ENCODE results near the gene CFD.
A peak's percentile ranks its signal among the peaks of the same experiment; 100 is the strongest.
"Not testable (repeated sequence)": the region's sequence is repeated elsewhere in the genome, so short reads cannot be mapped to it uniquely, and the experiment has no call there.

The CFD gene

DNA sequence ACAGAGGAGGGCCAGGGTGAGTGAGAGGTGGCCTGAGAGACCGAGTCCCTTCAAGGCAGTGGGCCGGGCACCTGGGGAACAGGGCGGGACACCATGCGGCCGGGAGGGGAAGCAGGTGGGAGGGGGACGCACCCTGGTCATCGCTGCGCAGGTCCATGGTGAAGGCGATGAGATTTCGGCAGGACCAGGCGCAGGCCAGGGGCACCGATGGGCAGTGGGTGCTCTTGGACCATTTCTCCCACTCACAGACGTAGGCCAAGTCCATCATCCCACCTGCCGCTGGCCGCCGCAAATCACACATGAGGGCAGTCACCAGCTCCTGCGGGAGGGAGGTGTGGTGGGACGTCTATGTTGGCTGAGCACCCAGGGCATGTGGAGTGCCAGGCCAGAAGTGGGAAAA lies 31.4 kb downstream of the CFD start:
- no peak for DNase-seq

DNA sequence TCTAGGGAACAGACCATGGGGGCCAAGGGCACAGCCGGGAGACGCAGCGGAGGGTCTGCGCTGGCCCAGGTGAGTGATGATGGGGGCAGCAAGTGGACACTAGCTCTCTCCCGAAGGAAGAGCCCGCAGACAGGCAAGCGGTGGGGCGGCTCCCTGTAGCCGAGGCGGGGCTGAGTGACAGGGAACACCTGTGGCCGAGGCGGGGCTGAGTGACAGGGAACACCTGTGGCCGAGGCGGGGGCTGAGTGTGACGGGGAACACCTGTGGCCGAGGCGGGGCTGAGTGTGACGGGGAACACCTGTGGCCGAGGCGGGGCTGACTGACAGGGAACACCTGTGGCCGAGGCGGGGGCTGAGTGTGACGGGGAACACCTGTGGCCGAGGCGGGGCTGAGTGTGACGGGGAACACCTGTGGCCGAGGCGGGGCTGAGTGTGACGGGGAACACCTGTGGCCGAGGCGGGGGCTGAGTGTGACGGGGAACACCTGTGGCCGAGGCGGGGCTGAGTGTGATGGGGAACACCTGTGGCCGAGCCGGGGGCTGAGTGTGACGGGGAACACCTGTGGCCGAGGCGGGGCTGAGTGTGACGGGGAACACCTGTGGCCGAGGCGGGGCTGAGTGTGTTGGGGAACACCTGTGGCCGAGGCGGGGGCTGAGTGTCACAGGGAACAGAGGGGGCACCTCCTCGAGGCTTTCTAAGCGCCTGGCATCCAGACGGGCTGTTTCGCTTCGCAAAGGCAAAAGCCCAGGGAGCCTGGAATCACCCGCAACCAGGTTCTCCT lies 32.1 kb downstream of the CFD start:
- not testable (repeated sequence) for DNase-seq

- no peak for DNase-seq
These were observed 32.9 kb downstream of the CFD start for GRCh38 chr19:892243-892893.

- peak; percentile 75 to 77 for DNase-seq
These were observed 33.6 kb downstream of the CFD start, which contains the start of the genes MED16 and RNU6-9 for GRCh38 chr19:892894-893689. Gene MED16 (minus strand): TSS chr19:893187. CDS start chr19:891131, 2,056 bp downstream. Gene RNU6-9 (plus strand): TSS chr19:893484.

GRCh38 chr19:896434-896833 lies 37.0 kb downstream of the CFD start:
- DNase-seq, result no peak

DNA sequence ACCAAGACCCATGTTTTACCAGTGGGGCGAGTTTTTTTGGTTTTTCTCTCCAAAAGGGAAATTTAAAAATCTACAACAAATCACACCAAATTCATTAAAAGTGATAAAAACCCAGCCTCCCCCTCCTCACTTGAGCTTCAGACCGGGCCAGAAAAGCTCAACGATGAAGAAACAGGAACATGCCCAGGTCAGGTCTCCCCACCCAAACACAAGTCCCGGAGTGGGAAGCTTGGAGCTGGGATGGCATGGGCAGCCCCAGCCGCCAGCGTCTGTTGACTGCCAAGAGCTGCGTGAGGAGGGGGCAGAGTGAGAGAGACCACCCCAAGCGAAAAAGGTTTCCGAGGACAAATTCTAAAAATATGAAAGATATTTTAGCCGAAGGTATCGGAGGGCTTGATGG lies 37.5 kb downstream of the CFD start:
- DNase-seq, result no peak

- no peak for DNase-seq
These were observed 38.1 kb downstream of the CFD start for GRCh38 chr19:897442-898039.

DNA sequence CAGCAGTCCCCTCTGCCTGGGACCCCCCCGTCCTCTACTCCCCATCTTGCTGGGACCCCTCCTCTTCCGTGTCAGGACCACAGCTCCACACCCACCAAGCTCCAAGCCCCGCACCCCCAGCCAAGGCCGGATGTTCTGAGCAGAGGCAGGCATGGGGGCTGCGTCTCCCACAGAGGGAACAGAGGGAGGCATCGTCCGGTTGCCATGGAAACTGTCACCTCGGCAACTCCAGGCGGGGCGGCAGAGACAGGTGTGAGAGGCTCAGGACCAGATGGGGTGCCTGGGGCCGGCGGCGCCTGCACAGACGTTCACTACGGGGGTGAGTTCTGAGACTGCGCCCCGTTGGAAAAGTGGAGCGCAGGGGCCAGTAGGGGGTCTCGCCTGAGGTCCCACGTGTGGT lies 39.2 kb downstream of the CFD start:
- peak in 1 of 2 experiments; percentile 43 for DNase-seq

DNA sequence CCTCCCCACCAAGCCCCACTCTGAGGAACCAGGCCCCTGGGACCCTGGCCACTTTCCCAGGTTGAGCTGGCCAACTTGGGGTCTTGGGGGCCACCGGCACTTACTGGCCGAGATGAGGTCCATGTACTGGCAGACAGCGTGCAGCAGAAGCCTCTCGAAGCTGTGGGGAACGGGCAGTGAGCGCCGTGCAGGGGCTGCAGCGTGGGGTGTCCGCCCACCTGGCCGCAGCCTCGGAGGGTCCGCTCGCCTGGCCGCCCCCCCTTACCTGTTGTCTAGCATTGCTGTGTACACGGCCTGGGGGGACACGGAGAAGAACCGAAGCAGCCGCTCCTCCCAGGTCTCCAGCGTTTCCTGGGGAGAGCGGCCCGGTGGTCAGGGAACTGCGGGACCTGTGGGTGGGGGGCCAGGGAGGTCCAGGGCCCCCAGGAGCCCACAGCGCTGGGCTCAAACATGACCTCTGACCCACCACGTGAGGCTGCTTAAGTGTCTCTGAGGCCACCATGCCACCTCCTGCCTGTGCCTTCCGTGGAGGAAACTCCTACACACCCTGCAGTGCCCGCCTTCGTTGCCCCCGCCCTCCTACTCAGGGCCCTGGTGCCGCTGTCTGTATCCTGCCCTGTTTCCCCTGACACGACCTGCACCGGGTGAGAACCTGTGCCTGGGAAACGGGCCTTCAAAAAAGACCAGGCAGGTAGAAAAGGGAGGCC lies 40.0 kb downstream of the CFD start:
- no peak for DNase-seq

GRCh38 chr19:900043-900301 lies 40.5 kb downstream of the CFD start:
- no peak for DNase-seq

- no peak for DNase-seq
These were observed 41.0 kb downstream of the CFD start for GRCh38 chr19:900302-901111.

DNA sequence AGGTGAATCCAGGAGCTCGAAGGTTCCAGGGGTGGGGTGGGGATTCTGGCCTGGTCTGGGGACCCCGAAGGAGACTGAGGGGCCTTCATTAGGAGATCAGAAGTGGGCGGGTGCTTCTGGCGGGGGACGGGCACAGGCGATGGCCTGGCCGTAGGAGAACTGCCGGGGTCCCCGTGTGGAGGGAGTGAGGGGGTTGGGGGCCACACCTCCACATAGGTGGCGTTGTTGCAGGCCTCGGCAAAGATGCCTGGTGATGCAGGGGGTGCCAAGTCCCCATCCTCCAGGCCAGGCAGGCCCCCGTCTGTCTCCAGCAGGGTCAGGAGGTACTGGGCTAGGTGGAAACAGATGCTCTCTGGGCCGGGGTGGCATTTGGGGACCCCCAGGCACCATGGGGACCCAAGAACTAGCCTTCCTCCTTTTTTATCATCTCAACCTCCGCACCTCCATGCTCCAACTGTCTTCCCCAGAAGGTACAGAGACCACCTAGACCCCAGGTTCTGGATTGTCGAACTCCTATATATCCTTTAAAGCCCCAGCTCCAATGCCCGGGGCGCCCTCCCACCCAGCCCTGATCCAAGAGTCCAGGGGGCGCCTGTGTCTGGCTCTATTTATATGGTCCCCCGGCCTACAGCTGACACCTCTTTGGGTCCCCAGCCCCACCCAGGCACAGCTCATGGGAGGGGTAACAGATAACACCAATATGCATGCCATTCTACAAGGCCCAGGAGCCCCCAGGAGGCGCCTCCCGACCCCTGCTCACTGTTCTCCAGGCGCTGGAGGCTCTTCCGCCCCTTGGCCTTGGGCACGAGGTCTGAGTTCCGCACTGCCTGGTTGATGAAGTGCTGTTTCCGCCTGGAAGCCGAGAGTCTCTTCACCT lies 42.0 kb downstream of the CFD start:
- no peak for DNase-seq

GRCh38 chr19:902093-902370 lies 42.6 kb downstream of the CFD start:
- no peak for DNase-seq

DNA sequence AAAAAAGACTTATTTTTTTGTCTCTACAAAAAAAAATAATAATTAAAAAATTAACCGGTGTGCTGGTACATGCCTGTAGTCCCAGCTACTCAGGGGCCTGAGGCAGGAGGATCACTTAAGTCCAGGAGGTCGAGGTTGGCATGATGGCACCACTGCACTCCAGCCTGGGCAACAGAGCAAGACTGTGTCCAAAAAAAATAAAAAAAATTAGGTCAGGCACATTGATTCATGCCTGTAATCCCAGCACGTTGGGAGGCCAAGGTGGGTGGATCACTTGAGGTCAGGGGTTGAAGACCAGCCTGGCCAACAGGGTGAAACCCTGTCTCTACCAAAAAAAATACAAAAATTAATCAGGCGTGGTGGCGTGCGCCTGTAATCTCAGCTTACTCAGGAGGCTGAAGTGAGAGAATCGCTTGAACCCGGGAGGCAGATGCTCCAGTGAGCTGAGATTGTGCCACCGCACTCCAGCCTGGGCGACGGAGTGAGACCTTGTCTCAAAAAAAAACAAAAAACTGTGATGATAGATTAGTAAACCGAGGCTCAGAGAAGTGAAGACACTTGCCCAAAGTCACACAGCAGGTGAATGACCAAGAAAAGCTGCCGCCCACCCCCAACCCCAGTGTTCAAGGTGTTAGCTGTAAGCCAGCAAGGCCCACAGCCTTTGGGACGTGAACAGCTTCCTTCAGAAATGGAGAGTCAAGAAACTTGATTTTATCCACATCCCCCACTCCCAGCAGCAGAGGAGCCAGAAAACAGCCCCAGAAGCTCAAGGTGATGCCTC lies 43.2 kb downstream of the CFD start:
- DNase-seq, result no peak

GRCh38 chr19:903266-903797 lies 43.9 kb downstream of the CFD start:
- no peak for DNase-seq

DNA sequence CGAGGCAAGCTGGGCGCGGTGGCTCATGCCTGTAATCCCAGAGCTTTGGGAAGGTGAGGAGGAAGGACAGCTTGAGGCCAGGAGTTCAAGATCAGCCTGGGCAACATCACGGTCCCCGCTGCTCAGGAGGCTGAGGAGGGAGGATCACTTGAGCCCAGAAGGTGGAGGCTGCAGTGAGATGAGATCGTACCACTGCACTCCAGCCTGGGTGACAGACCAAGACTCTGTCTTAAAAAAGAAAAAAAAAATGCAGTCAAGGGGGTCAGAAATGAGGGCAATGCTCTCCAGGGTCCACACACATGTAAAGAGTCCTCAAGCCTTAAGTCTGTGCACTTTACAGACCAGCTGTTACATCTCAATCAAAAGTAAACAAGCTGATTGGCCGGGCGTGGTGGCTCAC lies 45.1 kb downstream of the CFD start:
- no peak for DNase-seq

- DNase-seq, result no peak
These were observed 47.0 kb downstream of the CFD start for GRCh38 chr19:906480-906879.

GRCh38 chr19:907183-907853 lies 47.9 kb downstream of the CFD start:
- no peak for DNase-seq

Measured in cerebellar nuclear complex (tissue), 1 donor.